B cell (primary cell): ENCODE measurements around the gene TRIO.

ENCODE experiments used
- EZH2 ChIP-seq: IDR thresholded peaks from 2 replicates; pipeline ENCODE4 v1.6.1; 2012; ENCODE audit warnings: borderline replicate concordance, low read depth, mild to moderate bottlenecking, moderate library complexity, low read length; ENCODE audit not compliant: insufficient read depth, poor library complexity, severe bottlenecking
- TF ChIP-seq, protein P1 (sequence below): fragments of 200-600 bp; IDR thresholded peaks from one replicate; pipeline ENCODE4 v1.8.0; 2022; ENCODE audit warnings: antibody characterized with exemption, mild to moderate bottlenecking

DNA sequence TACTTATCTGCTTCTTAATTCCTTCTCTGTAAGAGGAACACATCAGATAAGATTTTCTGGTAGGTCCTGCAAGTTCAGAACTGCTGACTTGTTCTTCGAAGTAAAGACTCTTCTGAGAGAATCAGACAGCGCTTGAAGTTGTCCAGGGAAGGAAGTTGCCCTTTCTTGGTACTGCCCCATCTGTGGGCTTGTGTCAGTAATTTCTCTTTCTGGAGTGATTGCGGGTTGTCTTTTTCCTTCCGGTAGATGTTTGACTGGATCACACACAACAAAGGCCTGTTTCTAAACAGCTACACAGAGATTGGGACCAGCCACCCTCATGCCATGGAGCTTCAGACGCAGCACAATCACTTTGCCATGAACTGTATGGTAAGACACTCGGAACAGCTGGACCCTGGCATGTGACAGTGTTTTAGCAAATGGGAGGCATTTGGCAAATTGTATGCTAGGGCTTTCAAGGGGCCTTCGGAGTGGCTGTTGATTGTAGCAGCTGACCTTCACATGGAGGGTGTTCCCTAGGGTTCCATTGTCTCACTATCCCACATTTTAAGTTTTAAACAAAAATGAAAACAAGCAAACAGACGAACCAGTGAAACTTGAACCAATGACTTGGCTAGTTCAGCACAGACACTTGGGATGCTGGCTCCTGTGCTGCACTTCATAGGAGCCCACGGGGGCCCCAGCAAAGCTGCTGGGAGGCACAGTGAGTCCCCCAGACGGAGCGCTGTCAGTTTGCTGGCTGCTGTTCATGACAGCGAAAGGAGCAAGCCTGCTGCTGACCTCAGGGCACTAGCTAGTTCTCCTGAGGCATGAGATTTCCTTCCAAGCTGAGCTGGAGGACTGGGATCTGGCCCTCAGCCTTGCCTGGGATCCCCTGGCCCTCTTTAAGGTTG lies 149.9 kb downstream of the TRIO start:
- TF ChIP-seq, protein P1, sequence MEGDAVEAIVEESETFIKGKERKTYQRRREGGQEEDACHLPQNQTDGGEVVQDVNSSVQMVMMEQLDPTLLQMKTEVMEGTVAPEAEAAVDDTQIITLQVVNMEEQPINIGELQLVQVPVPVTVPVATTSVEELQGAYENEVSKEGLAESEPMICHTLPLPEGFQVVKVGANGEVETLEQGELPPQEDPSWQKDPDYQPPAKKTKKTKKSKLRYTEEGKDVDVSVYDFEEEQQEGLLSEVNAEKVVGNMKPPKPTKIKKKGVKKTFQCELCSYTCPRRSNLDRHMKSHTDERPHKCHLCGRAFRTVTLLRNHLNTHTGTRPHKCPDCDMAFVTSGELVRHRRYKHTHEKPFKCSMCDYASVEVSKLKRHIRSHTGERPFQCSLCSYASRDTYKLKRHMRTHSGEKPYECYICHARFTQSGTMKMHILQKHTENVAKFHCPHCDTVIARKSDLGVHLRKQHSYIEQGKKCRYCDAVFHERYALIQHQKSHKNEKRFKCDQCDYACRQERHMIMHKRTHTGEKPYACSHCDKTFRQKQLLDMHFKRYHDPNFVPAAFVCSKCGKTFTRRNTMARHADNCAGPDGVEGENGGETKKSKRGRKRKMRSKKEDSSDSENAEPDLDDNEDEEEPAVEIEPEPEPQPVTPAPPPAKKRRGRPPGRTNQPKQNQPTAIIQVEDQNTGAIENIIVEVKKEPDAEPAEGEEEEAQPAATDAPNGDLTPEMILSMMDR = no peak
- no peak for TF ChIP-seq EZH2
